ENCODE results near the gene HLA-A.

DNA sequence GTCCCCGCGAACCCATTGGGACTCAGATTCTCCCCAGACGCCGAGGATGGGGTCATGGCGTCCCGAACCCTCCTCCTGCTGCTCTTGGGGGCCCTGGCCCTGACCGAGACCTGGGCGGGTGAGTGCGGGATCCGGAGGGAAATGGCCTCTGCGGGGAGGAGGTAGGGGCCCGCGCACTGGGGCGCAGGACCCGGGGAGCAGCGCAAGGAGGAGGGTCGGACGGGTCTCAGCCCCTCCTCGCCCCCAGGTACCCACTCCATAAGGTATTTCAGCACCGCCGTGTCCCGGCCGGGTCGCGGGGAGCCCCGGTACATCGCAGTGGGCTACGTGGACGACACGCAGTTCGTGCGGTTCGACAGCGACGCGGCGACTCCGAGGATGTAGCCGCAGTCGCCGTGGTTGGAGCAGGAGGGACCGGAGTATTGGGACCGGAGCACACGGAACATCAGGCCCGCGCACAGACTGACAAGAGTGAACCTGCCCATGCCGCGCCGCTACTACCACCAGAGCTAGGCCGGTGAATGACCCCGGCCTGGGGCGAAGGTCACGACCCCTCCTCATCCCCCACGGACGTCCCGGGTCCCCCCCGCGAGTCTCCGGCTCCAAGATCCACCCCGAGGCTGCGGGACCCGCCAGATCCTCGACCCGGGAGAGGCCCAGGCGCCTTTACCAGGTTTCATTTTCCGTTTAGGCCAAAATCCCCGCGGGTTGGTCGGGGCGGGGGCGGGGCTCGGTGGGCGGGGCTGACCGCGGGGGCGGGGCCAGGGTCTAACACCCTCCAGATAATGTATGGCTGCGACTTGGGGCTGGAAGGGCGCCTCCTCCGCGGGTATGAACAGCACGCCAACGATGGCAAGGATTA is 15.7 kb upstream of the HLA-A start:
- TF ChIP-seq, protein P1, sequence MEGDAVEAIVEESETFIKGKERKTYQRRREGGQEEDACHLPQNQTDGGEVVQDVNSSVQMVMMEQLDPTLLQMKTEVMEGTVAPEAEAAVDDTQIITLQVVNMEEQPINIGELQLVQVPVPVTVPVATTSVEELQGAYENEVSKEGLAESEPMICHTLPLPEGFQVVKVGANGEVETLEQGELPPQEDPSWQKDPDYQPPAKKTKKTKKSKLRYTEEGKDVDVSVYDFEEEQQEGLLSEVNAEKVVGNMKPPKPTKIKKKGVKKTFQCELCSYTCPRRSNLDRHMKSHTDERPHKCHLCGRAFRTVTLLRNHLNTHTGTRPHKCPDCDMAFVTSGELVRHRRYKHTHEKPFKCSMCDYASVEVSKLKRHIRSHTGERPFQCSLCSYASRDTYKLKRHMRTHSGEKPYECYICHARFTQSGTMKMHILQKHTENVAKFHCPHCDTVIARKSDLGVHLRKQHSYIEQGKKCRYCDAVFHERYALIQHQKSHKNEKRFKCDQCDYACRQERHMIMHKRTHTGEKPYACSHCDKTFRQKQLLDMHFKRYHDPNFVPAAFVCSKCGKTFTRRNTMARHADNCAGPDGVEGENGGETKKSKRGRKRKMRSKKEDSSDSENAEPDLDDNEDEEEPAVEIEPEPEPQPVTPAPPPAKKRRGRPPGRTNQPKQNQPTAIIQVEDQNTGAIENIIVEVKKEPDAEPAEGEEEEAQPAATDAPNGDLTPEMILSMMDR (optimal IDR thresholded peaks at IDR 0.05 in 1 of 3, IDR thresholded peaks at IDR 0.05 in 1 of 3, conservative IDR thresholded peaks at IDR 0.05 in 1 of 3; ENCODE audit: extremely low read depth in 1 of 3, insufficient read depth in 2 of 3, low read length in 3 of 3), result no peak
- TF ChIP-seq EZH2 (IDR thresholded peaks at IDR 0.05; ENCODE audit: low read length), result no peak

Measured in keratinocyte (primary cell).